GM12865 (cell line): ENCODE measurements around the gene ZCCHC4.

Experiments used
- DNase-seq: peaks from one replicate; pipeline ENCODE4 v3.0.0; 2010; ENCODE audit warnings: low read depth
- H3K4me3 ChIP-seq: 2 replicates; pipeline ENCODE4 v1.5.1; 2011; ENCODE audit warnings: mild to moderate bottlenecking, low read depth, low read length, control low read depth
- TF ChIP-seq, protein P1 (sequence below): IDR thresholded peaks from 2 replicates; pipeline ENCODE4 v1.5.1; 2011; ENCODE audit warnings: low read length, control low read depth, low read depth, inconsistent platforms; ENCODE audit not compliant: insufficient read depth; ENCODE audit errors: missing control alignments

The ZCCHC4 gene

DNA sequence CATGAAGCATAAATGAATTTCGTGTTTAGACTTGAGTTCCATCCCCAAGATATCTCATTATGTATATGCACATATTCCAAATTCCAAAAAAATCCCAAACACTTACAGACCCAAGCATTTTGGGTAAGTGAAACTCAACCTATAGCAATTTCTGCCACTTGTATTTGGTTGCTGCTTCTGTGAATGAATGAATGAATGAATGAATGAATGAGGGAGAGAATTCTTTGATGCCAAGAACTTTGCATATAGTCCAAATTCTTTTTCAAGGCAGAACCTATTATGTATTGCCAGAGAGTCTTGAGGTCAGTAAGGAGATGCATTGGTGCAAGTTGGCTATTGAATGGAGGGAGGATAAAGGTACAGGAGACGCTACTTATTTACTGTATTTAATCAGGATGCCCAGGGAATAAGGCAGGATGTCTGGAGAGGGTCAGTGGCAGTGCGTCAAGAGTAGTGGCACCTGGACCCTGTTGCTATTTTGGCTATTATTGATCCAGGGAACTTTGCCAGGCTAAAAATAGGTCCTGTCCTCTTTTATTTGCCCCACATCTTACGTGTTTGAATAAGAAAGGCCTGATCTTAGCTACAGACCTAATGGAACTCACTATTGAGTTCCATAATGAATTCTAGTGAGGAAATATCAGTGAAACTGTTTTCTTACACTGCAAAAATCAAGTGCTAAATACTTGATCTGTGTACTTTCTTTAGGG lies 98.4 kb downstream of the ZCCHC4 start:
- DNase-seq = no peak
- H3K4me3 ChIP-seq = no peak overlapping the region
- TF ChIP-seq, protein P1, sequence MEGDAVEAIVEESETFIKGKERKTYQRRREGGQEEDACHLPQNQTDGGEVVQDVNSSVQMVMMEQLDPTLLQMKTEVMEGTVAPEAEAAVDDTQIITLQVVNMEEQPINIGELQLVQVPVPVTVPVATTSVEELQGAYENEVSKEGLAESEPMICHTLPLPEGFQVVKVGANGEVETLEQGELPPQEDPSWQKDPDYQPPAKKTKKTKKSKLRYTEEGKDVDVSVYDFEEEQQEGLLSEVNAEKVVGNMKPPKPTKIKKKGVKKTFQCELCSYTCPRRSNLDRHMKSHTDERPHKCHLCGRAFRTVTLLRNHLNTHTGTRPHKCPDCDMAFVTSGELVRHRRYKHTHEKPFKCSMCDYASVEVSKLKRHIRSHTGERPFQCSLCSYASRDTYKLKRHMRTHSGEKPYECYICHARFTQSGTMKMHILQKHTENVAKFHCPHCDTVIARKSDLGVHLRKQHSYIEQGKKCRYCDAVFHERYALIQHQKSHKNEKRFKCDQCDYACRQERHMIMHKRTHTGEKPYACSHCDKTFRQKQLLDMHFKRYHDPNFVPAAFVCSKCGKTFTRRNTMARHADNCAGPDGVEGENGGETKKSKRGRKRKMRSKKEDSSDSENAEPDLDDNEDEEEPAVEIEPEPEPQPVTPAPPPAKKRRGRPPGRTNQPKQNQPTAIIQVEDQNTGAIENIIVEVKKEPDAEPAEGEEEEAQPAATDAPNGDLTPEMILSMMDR = no peak

DNA sequence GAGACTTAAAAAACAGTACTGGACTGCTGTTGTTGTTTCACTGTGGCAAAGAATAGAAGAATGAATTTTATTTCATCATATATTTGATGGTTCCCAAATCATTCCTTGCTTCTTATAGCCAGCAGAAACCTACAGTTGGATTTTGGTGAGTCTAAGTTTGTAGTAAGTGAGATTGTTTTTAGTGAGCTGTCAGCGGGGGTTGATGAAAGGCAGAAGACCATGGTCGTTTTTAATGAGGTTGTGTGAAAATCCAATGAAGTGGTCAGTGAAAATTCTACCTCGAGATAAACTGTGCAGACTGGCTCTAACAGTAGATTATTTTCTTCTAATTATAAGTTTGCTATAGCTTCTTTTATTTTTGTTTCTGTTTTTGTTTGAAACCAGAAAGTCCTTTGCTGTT lies 100.7 kb downstream of the ZCCHC4 start:
- no peak for DNase-seq
- TF ChIP-seq, protein P1 = no peak
- no peak overlapping the region for H3K4me3 ChIP-seq

DNA sequence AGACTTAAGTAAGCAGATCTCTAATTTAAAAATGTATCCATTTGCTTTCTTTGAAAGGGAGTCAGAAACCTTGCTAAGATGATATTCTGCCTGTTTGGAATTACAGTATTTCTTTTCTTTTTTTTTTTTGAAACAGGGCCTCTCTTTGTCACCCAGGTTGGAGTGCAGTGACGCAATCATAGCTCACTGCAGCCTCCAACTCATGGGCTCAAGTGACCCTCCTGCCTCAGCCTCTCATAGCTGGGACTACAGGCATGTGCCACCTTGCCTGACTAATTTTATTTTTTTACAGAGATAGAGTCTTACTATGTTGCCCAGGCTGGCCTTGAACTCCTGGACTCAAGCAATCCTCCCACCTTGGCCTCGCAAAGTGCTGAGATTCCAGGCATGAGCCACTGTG lies 104.4 kb downstream of the ZCCHC4 start:
- H3K4me3 ChIP-seq = no peak overlapping the region
- TF ChIP-seq, protein P1 = no peak
- DNase-seq = no peak
